HG02798 (cell line): ENCODE data around the gene CPZ.
"Not testable (repeated sequence)": the region's sequence is repeated elsewhere in the genome, so short reads cannot be mapped to it uniquely, and the experiment has no call there.

Experiments
- ATAC-seq: cut with Tn5 transposase; IDR thresholded peaks from one replicate; pipeline ENCODE4 v1.9.1; 2021; ENCODE audit warnings: mild to moderate bottlenecking; ENCODE audit not compliant: unreplicated experiment, poor library complexity

The CPZ gene

GRCh38 chr4:8630240-8630905 lies 37.8 kb downstream of the CPZ start:
- not testable (repeated sequence) for ATAC-seq

GRCh38 chr4:8631896-8632295 lies 39.3 kb downstream of the CPZ start:
- ATAC-seq, result not testable (repeated sequence)

- ATAC-seq, result not testable (repeated sequence)
These were observed 42.2 kb downstream of the CPZ start for GRCh38 chr4:8634773-8635172.

GRCh38 chr4:8635897-8636554 lies 43.5 kb downstream of the CPZ start:
- ATAC-seq, result not testable (repeated sequence)

- no peak for ATAC-seq
These were observed 45.0 kb downstream of the CPZ start for GRCh38 chr4:8637456-8637984.

DNA sequence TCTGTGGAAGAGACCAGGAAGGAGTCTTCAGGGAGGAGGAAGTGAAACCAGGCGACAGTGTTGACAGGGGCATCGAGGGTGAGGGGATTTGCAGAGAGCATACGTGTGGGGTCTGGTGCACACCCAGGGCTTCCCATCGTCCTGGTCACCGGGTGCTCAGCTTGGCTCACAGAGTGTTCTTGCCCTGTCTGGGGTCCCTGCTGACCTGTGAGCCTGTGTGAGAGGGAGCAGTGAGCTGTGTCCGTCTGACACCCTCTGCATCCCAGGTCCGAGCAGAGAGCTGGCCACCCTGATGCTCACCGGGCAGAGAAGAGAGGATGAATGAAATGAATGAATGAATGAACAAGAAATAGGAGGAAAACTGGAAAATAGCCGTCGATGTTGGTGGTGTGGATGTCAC lies 46.5 kb downstream of the CPZ start:
- no peak for ATAC-seq

DNA sequence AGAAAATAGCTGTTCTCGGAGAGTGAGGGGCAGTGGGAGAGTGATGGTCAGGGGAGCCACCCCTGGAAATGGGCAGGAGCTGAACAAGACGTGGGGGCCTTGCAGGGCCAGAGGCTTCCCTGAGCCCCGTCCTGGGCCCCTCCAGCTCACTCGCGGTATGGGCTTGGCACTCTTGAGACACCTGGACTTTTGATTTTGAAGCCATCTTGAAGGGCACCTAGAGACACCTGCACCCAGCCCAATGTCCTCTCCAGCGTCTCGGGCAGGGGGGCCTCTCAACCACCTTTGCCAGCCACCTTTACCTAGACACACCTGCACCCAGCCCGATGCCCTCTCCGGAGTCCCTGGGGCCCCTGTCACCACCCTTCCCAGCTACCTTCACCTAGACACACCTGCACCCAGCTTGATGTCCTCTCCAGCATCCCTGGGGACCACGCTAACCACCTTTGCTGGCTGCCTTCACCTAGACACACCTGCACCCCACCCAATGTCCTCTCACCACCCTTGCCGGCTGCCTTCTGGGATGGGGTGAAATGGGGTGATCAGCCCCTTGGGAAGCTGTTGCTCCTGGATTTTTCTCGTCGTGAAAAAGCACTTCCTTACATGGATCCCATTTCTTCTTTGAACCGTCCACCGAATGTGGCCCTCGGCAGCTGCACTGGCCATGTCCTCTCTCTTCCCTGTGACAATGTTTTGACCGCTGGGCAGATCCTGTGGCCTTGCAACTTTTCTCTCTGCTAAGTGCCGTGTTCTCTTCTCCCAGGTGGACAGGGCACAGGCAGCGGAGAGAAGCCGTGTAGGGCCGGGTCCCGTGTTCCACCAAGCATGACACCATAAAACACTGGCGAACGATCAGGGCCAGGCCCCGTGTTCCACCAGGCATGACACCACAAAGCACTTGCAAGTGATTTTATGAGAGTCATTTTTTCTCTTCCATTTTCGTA lies 47.5 kb downstream of the CPZ start:
- ATAC-seq, result no peak

DNA sequence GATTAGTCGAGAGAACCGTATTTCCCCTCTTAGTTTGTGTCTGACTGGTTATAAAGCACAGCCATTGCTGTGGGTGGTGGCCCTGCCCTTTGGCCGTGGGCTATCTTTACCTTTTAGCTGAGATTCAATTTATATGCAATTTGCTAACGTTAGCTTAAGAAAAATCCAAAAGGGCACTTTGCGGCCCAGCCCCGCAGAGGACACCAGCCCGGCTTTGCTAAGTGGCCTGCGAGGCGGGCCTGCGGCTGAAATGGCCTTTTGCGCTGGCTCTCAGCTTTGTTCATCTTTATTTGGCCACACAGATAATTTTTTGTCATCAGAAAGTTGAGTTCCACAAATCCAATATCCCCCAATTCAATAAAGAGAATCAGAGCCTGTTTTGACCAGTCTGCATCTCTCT lies 48.3 kb downstream of the CPZ start:
- no peak for ATAC-seq

- no peak for ATAC-seq
These were observed 48.7 kb downstream of the CPZ start for GRCh38 chr4:8641256-8641655.

GRCh38 chr4:8641931-8642650 lies 49.5 kb downstream of the CPZ start:
- ATAC-seq, result no peak

DNA sequence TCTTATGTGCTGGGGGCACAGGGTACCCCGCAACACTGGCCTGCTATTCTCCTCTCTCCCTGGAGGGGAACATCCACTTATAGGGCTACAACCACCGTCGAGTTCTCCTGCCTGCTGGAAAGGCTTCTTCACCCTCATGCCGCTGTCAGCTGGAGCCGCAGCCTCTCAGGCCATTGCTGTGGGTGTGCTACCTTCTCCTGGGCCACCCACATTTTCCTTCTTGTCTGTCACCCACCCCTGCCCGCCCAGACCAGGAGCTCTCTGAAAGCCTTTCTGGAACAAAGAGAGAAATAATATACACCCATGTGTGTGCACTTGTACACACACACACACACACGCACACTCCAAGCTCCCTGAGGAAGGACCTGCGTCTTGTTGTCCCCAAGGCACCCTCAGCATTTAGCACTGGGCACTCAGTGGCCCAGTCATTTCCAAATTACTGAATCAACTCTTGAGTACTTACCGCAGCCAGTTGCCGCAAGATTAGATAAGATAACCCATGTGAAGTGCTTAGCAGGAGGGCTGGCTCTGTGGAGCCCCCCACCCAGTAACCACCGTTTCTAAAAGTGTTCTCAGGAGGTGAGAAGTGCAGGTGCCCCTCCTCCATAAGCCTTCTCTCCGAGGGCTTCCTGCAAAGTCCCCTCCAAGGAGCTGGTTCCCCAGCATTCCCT lies 50.2 kb downstream of the CPZ start:
- no peak for ATAC-seq

- ATAC-seq, result no peak
These were observed 50.9 kb downstream of the CPZ start for GRCh38 chr4:8643441-8643840.

- no peak for ATAC-seq
These were observed 51.4 kb downstream of the CPZ start for GRCh38 chr4:8643986-8644385.

- ATAC-seq, result no peak
These were observed 51.9 kb downstream of the CPZ start for GRCh38 chr4:8644461-8644891.

- ATAC-seq, result no peak
These were observed 52.6 kb downstream of the CPZ start for GRCh38 chr4:8644966-8645752.

GRCh38 chr4:8645753-8646124 lies 53.2 kb downstream of the CPZ start:
- ATAC-seq, result no peak

DNA sequence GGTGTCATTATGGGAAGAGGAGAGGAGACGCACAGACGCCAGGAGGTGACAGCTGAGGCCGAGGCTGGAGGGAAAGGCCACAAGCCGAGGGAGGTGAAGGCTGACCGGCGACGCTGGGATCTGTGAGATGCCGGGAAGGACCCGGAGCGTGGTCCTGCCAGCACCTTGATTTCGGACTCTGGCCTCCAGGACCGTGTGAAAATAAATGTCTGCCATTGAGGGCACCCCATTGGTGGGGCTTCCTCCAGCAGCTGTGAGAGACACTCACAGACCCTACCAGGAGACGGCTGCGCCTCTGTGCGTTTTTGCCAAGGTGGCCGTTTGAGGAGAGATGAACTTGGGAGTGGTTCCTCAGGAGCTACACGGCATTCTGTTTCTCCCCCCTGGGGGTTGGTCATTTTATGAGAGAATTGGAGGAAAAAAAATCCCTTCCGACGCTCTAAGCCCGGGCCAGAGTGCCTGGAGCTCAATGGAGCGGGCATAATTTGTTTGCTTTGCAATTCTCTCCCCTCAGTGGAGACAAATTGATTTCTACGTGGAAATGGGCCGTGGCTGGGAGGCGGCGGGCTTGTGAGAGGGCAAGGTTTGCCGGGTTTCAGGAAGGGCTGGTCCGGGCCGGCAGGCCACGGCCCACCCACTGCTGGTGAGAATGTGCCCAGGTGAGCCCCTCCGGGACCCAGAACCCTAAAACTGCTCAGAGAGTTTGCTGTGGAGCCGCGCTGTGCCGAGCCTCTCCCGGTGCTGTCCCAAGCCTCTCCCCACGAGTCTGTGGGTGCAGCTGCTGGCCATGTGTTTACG lies 53.9 kb downstream of the CPZ start:
- no peak for ATAC-seq

DNA sequence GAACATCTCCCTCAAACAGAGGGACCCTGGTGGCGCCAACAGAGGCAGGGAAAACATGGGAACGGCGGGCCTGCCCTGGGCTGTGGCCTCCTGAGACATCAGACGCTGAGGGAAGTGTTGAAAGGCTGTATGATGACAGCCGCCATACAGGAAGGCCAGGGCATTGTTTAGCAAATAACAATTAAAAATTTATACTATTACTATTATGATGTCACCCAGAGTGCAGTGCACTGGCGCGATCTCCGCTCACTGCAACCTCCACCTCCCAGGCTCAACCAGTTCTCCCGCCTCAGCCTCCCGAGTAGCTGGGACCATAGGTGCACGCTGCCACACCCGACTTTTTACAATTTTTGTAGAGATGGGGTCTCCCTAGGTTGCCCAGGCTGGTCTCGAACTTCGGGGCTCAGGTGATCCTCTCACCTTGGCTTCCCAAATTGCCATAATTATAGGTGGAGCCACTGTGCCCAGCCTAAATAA lies 54.6 kb downstream of the CPZ start:
- ATAC-seq, result no peak
